CD4-positive, alpha-beta T cell (primary cell): ENCODE data around the gene TUBGCP6. TPM values are rescaled to one million over a fixed set of nuclear protein-coding genes. Genes with fewer than 3 reads are reported as not detected.

Experiments used
- ATAC-seq: fragments of 200-7000 bp; cut with Tn5 transposase; one replicate; pipeline ENCODE4 v1.10.0; 2022; ENCODE audit warnings: mild to moderate bottlenecking; ENCODE audit not compliant: poor library complexity
- CTCF ChIA-PET: fragments of 350-600 bp; sonication (Branson Sonifier 250); formaldehyde crosslinking; loops from one replicate; lab custom pipeline; 2021; ENCODE audit warnings: antibody characterized with exemption, inconsistent platforms; lab: Charles Lee
- POLR2A ChIA-PET: fragments of 350-600 bp; sonication (Branson Sonifier 250); formaldehyde crosslinking; loops from one replicate; lab custom pipeline; 2021; ENCODE audit warnings: antibody characterized with exemption, inconsistent platforms; lab: Charles Lee
- DNase-seq, 14 experiments: peaks; one replicate each; pipeline ENCODE4 v3.0.0-alpha.2; 2013 to 2020; ENCODE audit warnings: mixed read lengths in 2 of 14
- H3K27ac ChIP-seq, 2 donors: one replicate each; pipeline versions ENCODE4 v1.5.1 to v1.7.0; 2013; ENCODE audit warnings: low read length in 2 of 2, low read depth in 1 of 2, mild to moderate bottlenecking in 1 of 2
- H3K27me3 ChIP-seq, 2 experiments: 1 replicate in 1 of 2; 2 replicates in 1 of 2; pipeline versions ENCODE4 v1.6.1 to v1.7.0; 2013; ENCODE audit warnings: low read length in 2 of 2, control low read depth in 1 of 2, mild to moderate bottlenecking in 1 of 2, moderate library complexity in 1 of 2; ENCODE audit not compliant: insufficient read depth in 2 of 2, control insufficient read depth in 1 of 2
- H3K36me3 ChIP-seq: one replicate; pipeline ENCODE4 v1.6.1; 2013; ENCODE audit warnings: low read length, control low read depth; ENCODE audit not compliant: insufficient read depth
- H3K4me1 ChIP-seq: one replicate; pipeline ENCODE4 v1.6.1; 2013; ENCODE audit warnings: low read length, control low read depth; ENCODE audit not compliant: insufficient read depth
- H3K4me3 ChIP-seq: one replicate; pipeline ENCODE4 v1.5.1; 2013; ENCODE audit warnings: mild to moderate bottlenecking, low read length, moderate library complexity
- H3K9me3 ChIP-seq, 2 experiments: 1 replicate in 1 of 2; 2 replicates in 1 of 2; pipeline versions ENCODE4 v1.6.1 to v1.7.0; 2013; ENCODE audit warnings: low read length in 2 of 2, mild to moderate bottlenecking in 2 of 2, control low read depth in 1 of 2, moderate library complexity in 1 of 2; ENCODE audit not compliant: control insufficient read depth in 1 of 2, insufficient read depth in 1 of 2
- H3K27ac Mint-ChIP-seq: one replicate; pipeline ENCODE4 v1.8.0; 2020; ENCODE audit warnings: mixed read lengths
- H3K27me3 Mint-ChIP-seq: one replicate; pipeline ENCODE4 v1.8.0; 2021; ENCODE audit warnings: mixed read lengths
- H3K36me3 Mint-ChIP-seq: one replicate; pipeline ENCODE4 v1.8.0; 2021; ENCODE audit warnings: low read depth, mixed read lengths
- H3K4me1 Mint-ChIP-seq: one replicate; pipeline ENCODE4 v1.8.0; 2021; ENCODE audit warnings: low read depth, mixed read lengths
- H3K4me3 Mint-ChIP-seq: one replicate; pipeline ENCODE4 v1.8.0; 2020; ENCODE audit warnings: mild to moderate bottlenecking, mixed read lengths
- H3K9me3 Mint-ChIP-seq: one replicate; pipeline ENCODE4 v1.8.0; 2020; ENCODE audit warnings: mixed read lengths
- CTCF ChIP-seq: fragments of 200-600 bp; IDR thresholded peaks from one replicate; pipeline ENCODE4 v1.8.0; 2022; ENCODE audit warnings: antibody characterized with exemption, mild to moderate bottlenecking
- intact Hi-C, 2 experiments: fragments of 100-400 bp; cut with DNase I in 1 of 2; cut with micrococcal nuclease in 1 of 2; formaldehyde crosslinking; loops; one replicate each; pipeline versions ENCODE4 v1.15.1 to v1.9.0; 2023 to 2025; cut with DNase I, micrococcal nuclease
- total RNA-seq, 174 experiments: library from RNA in 2 of 174; stranded (reverse) in 2 of 174; gene quantifications; one replicate each; pipeline ENCODE4 v1.2.3 and lab custom pipeline; 2021 to 2026

Gene TUBGCP6
- total RNA-seq, 2 experiments from 2014 or later: 124 to 126 TPM

GRCh38 chr22:50251477-50252081 is 6.8 kb upstream of the TUBGCP6 start:
- H3K9me3 Mint-ChIP-seq: no peaks in the 10 kb centered on the region
- intact Hi-C loops: loop anchor here (1.0 to 5.0 kb wide), 5 partner anchors 19 to 247 kb away; partner anchors contain the start of genes DENND6B (in 2 of the 2), MAPK11 (in 1 of the 2) and PPP6R2 (in 1 of the 2)
- H3K4me3 ChIP-seq: peak overlapping the region; percentile 87
- peaks cover 12% of the 10 kb centered on the region for H3K36me3 Mint-ChIP-seq
- TF ChIP-seq CTCF: no peak
- H3K27me3 ChIP-seq: no peaks in the 10 kb centered on the region
- H3K4me1 Mint-ChIP-seq: peaks cover 26% of the 10 kb centered on the region
- peak in 1 of 14 experiments; percentile 36 for DNase-seq
- peak overlapping the region in 1 of 2 donors; percentile 13 for H3K27ac ChIP-seq
- H3K36me3 ChIP-seq: peaks cover 19% of the 10 kb centered on the region
- peak; percentile 9 for ATAC-seq
- peak overlapping the region; percentile 84 for H3K4me3 Mint-ChIP-seq
- no peaks in the 10 kb centered on the region for H3K9me3 ChIP-seq
- ChIA-PET CTCF (interaction anchor here (0.6 to 2.5 kb wide), 6 partner anchors 11 to 369 kb away, joined by 3 to 16 read pairs (median 4); partner anchors contain the start of gene SCO2), POLR2A (interaction anchor here (1.0 to 3.1 kb wide), 11 partner anchors 9 to 377 kb away, joined by 3 to 17 read pairs (median 5); partner anchors contain the start of genes ARSA, LMF2, NCAPH2 and SCO2)
- H3K4me1 ChIP-seq: peaks cover 50% of the 10 kb centered on the region
- H3K27me3 Mint-ChIP-seq: no peaks in the 10 kb centered on the region
- H3K27ac Mint-ChIP-seq: peak overlapping the region; percentile 55

GRCh38 chr22:50250555-50251476 is 6.0 kb upstream of the TUBGCP6 start, which contains the start of gene HDAC10:
HDAC10 (minus strand) TSS chr22:50251265; CDS start chr22:50251032, 233 bp downstream.
- ATAC-seq: peak; percentile 79
- Mint-ChIP-seq H3K4me1 (peaks cover 26% of the 10 kb centered on the region), H3K27me3 (no peaks in the 10 kb centered on the region), H3K36me3 (peaks cover 12% of the 10 kb centered on the region), H3K9me3 (no peaks in the 10 kb centered on the region), H3K27ac (peak within 1 kb of the TSS; percentile 55), H3K4me3 (peak within 1 kb of the TSS; percentile 84)
- ChIA-PET CTCF (interaction anchor here (0.6 to 2.5 kb wide), 5 partner anchors 13 to 370 kb away, joined by 3 to 16 read pairs (median 3); partner anchors contain the start of gene SCO2), POLR2A (interaction anchor here (0.7 to 3.1 kb wide), 14 partner anchors 9 to 377 kb away, joined by 3 to 17 read pairs (median 5); partner anchors contain the start of genes ARSA, LMF2, MAPK12 and NCAPH2)
- Histone ChIP-seq H3K9me3 (no peaks in the 10 kb centered on the region), H3K4me1 (peaks cover 57% of the 10 kb centered on the region), H3K27ac (peak within 1 kb of the TSS in 1 of 2 donors; percentile 53), H3K36me3 (peaks cover 27% of the 10 kb centered on the region), H3K4me3 (peak within 1 kb of the TSS; percentile 87), H3K27me3 (no peaks in the 10 kb centered on the region)
- intact Hi-C loops: loop anchor here in 1 of 2 experiments (5.0 kb wide), 1 partner anchor 246 kb away; no protein-coding TSS in a partner anchor
- DNase-seq: peak; percentile 60 to 91 (median 77)
- TF ChIP-seq CTCF: no peak

GRCh38 chr22:50250249-50250554 is 5.4 kb upstream of the TUBGCP6 start:
- CTCF ChIA-PET: interaction anchor here (1.3 to 2.5 kb wide), 2 partner anchors 22 to 275 kb away, joined by 3 to 9 read pairs; partner anchors contain the start of gene SCO2
- ATAC-seq (no peak), DNase-seq (no peak)
- H3K9me3 Mint-ChIP-seq: no peaks in the 10 kb centered on the region
- no peaks in the 10 kb centered on the region for H3K27me3 ChIP-seq
- H3K27ac ChIP-seq: no peak overlapping the region
- H3K27me3 Mint-ChIP-seq: no peaks in the 10 kb centered on the region
- peaks cover 29% of the 10 kb centered on the region for H3K36me3 ChIP-seq
- H3K4me1 Mint-ChIP-seq: peaks cover 26% of the 10 kb centered on the region
- H3K27ac Mint-ChIP-seq: peak overlapping the region; percentile 47
- peaks cover 63% of the 10 kb centered on the region for H3K4me1 ChIP-seq
- H3K4me3 ChIP-seq: peak overlapping the region; percentile 87
- H3K4me3 Mint-ChIP-seq: peak overlapping the region; percentile 80
- no peaks in the 10 kb centered on the region for H3K9me3 ChIP-seq
- intact Hi-C loops: loop anchor here in 1 of 2 experiments (5.0 kb wide), 1 partner anchor 247 kb away; no protein-coding TSS in a partner anchor
- TF ChIP-seq CTCF: no peak
- POLR2A ChIA-PET: interaction anchor here (0.7 to 3.1 kb wide), 10 partner anchors 9 to 378 kb away, joined by 3 to 17 read pairs (median 4); partner anchors contain the start of genes ARSA, LMF2, MAPK12 and NCAPH2
- H3K36me3 Mint-ChIP-seq: peaks cover 12% of the 10 kb centered on the region
